Activated CD8-positive, alpha-beta memory T cell treated with anti-CD3 and anti-CD28 coated beads for 1 hour (primary cell): ENCODE data around the gene SPTBN1.
A peak's percentile ranks its signal among the peaks of the same experiment; 100 is the strongest.
"Not testable (repeated sequence)": the region's sequence is repeated elsewhere in the genome, so short reads cannot be mapped to it uniquely, and the experiment has no call there.

ENCODE experiments used
- DNase-seq, 2 donors: peaks; one replicate each; pipeline ENCODE4 v3.0.0-alpha.2; 2020; ENCODE audit warnings: low read depth in 1 of 2; ENCODE audit errors: extremely low read depth in 1 of 2

Gene SPTBN1

GRCh38 chr2:54499661-54500060 is 43.5 kb downstream of the SPTBN1 start:
- DNase-seq, result no peak

GRCh38 chr2:54500404-54501205 is 44.5 kb downstream of the SPTBN1 start:
- DNase-seq, result no peak

GRCh38 chr2:54502731-54503130 is 46.6 kb downstream of the SPTBN1 start:
- DNase-seq, result no peak

- no peak for DNase-seq
Observed at GRCh38 chr2:54503192-54503591, 47.1 kb downstream of the SPTBN1 start.

- DNase-seq, result no peak
Observed at GRCh38 chr2:54503828-54504227, 47.7 kb downstream of the SPTBN1 start.

- no peak for DNase-seq
Observed at GRCh38 chr2:54504866-54505265, 48.7 kb downstream of the SPTBN1 start.

- no peak for DNase-seq
Observed at GRCh38 chr2:54508541-54508940, 52.4 kb downstream of the SPTBN1 start.

- not testable (repeated sequence) for DNase-seq
Observed at GRCh38 chr2:54509043-54509442, 52.9 kb downstream of the SPTBN1 start.

GRCh38 chr2:54510916-54511315 is 54.8 kb downstream of the SPTBN1 start:
- DNase-seq, result no peak

GRCh38 chr2:54512183-54512582 is 56.1 kb downstream of the SPTBN1 start:
- no peak for DNase-seq

GRCh38 chr2:54512663-54513362 is 56.7 kb downstream of the SPTBN1 start:
- DNase-seq, result no peak

- no peak for DNase-seq
Observed at GRCh38 chr2:54513363-54513715, 57.2 kb downstream of the SPTBN1 start.

- no peak for DNase-seq
Observed at GRCh38 chr2:54514822-54515569, 58.9 kb downstream of the SPTBN1 start.

- DNase-seq, result no peak
Observed at GRCh38 chr2:54516842-54517241, 60.7 kb downstream of the SPTBN1 start.

- DNase-seq, result not testable (repeated sequence)
Observed at GRCh38 chr2:54518016-54518415, 61.9 kb downstream of the SPTBN1 start.

- DNase-seq, result no peak
Observed at GRCh38 chr2:54518430-54518829, 62.3 kb downstream of the SPTBN1 start.

GRCh38 chr2:54519841-54520459 is 63.8 kb downstream of the SPTBN1 start:
- DNase-seq, result no peak

- DNase-seq, result no peak
Observed at GRCh38 chr2:54520687-54521086, 64.6 kb downstream of the SPTBN1 start.

GRCh38 chr2:54522624-54523281 is 66.6 kb downstream of the SPTBN1 start:
- DNase-seq, result peak; percentile 3 to 39

GRCh38 chr2:54523324-54523959 is 67.3 kb downstream of the SPTBN1 start:
- DNase-seq, result no peak
